K562 (cell line): ENCODE data around the gene B3GNT9. TPM values are rescaled to one million over a fixed set of nuclear protein-coding genes. Genes with fewer than 3 reads are reported as not detected.

ENCODE experiments used
- ATAC-seq: fragments of 200-7000 bp; cut with Tn5 transposase; 3 replicates; pipeline ENCODE4 v1.9.1; 2020; ENCODE audit warnings: moderate library complexity
- BruUV-seq: library from RNA; stranded (reverse); fragments of 400-500 nt; replicated peaks from 2 replicates; lab custom pipeline; 2021; lab: Mats Ljungman, UMichigan
- CTCF ChIA-PET: fragments of 300-600 bp; formaldehyde crosslinking; extraction: SDS; loops from one replicate; lab custom pipeline; 2021; ENCODE audit warnings: low intra/inter-chr PET ratio; lab: Yijun Ruan, JAX
- POLR2A ChIA-PET: fragments of 300-600, 350-650 bp; sonication (Branson Sonifier 250); formaldehyde crosslinking; extraction: SDS; loops from one replicate; lab custom pipeline; 2021; ENCODE audit warnings: antibody characterized with exemption, inconsistent platforms; lab: Yijun Ruan, JAX
- DNase-seq, 4 experiments: peaks; one replicate each; pipeline versions ENCODE4 v3.0.0 to v3.0.0-alpha.2; 2011 to 2018; ENCODE audit warnings: low spot score in 3 of 4, mixed read lengths in 3 of 4; ENCODE audit errors: extremely low read depth in 1 of 4
- FAIRE-seq: peaks from 2 replicates; lab custom pipeline; 2011; peaks lifted over from hg19 to GRCh38; lab: Jason Lieb, UNC
- H2AFZ ChIP-seq: 2 replicates; pipeline ENCODE4 v1.6.0; 2011; ENCODE audit warnings: low read depth, low read length, control low read depth, inconsistent platforms
- H3K27ac ChIP-seq: fragments of 200-600 bp; 3 replicates; pipeline ENCODE4 v1.8.0; 2011; ENCODE audit warnings: low read depth, mild to moderate bottlenecking, control low read depth, inconsistent platforms, low read length, moderate library complexity, mixed read lengths; ENCODE audit errors: extremely low read depth
- H3K27me3 ChIP-seq, 2 experiments: fragments of 300-600 bp in 1 of 2; 2 replicates in 1 of 2; 3 replicates in 1 of 2; pipeline versions ENCODE4 v1.6.0 to v1.8.0; 2011; ENCODE audit warnings: inconsistent platforms in 2 of 2, low read length in 2 of 2, mild to moderate bottlenecking in 1 of 2, mixed read lengths in 1 of 2, moderate library complexity in 1 of 2; ENCODE audit not compliant: control insufficient read depth in 2 of 2, insufficient read depth in 2 of 2
- H3K36me3 ChIP-seq: fragments of 300-600 bp; 3 replicates; pipeline ENCODE4 v1.8.0; 2011; ENCODE audit warnings: mild to moderate bottlenecking, low read length, inconsistent platforms; ENCODE audit not compliant: control insufficient read depth, insufficient read depth
- H3K4me1 ChIP-seq, 2 experiments: fragments of 200-600 bp in 1 of 2; replicated peaks in 1 of 2; 2 replicates in 1 of 2; 3 replicates in 1 of 2; pipeline versions ENCODE4 v1.5.1 to v1.8.0; 2011; ENCODE audit warnings: inconsistent platforms in 2 of 2, low read length in 2 of 2, mild to moderate bottlenecking in 1 of 2, mixed read lengths in 1 of 2, moderate library complexity in 1 of 2; ENCODE audit not compliant: control insufficient read depth in 2 of 2, insufficient read depth in 2 of 2
- H3K4me2 ChIP-seq: 2 replicates; pipeline ENCODE4 v1.6.1; 2011; ENCODE audit warnings: low read length, control low read depth, inconsistent platforms, mixed read lengths; ENCODE audit not compliant: insufficient read depth
- H3K4me3 ChIP-seq: fragments of 200-600 bp; sonication (generic), shearing (Covaris generic); 2 replicates; pipeline ENCODE4 v1.5.1; 2016; ENCODE audit warnings: control low read depth, inconsistent platforms
- H3K79me2 ChIP-seq: fragments of 200-600 bp; 3 replicates; pipeline ENCODE4 v1.8.0; 2011; ENCODE audit warnings: low read length, inconsistent platforms; ENCODE audit not compliant: control insufficient read depth, insufficient read depth
- H3K9ac ChIP-seq, 2 experiments: 2 replicates each; pipeline versions ENCODE4 v1.6.0 to v1.6.1; 2011; ENCODE audit warnings: low read depth in 2 of 2, low read length in 2 of 2, control low read depth in 1 of 2, inconsistent platforms in 1 of 2, mild to moderate bottlenecking in 1 of 2, mixed read lengths in 1 of 2; ENCODE audit not compliant: insufficient read depth in 1 of 2
- H3K9me1 ChIP-seq: one replicate; pipeline ENCODE4 v1.6.0; 2011; ENCODE audit warnings: inconsistent platforms, mild to moderate bottlenecking, low read length, moderate library complexity; ENCODE audit not compliant: control insufficient read depth, insufficient read depth
- H3K9me3 ChIP-seq: replicated peaks from 2 replicates; pipeline ENCODE4 v1.5.1; 2011; ENCODE audit warnings: low read depth, low read length, inconsistent platforms; ENCODE audit not compliant: control insufficient read depth, insufficient read depth
- H4K20me1 ChIP-seq: replicated peaks from 2 replicates; pipeline ENCODE4 v1.6.1; 2011; ENCODE audit warnings: low read length, inconsistent platforms, mixed read lengths; ENCODE audit not compliant: control insufficient read depth, insufficient read depth
- MEIS2 ChIP-seq: fragments of 450-650 bp; IDR thresholded peaks from 2 replicates; pipeline ENCODE4 v1.6.1; 2014; ENCODE audit warnings: mild to moderate bottlenecking; ENCODE audit not compliant: partially characterized antibody
- PBX2 ChIP-seq, 2 experiments: IDR thresholded peaks in 1 of 2; conservative IDR thresholded peaks in 1 of 2; 2 replicates each; pipeline ENCODE4 v1.6.1; 2016; ENCODE audit warnings: low read depth in 2 of 2, mild to moderate bottlenecking in 1 of 2, missing compliant biosample characterization in 1 of 2, missing genetic modification characterization in 1 of 2, moderate library complexity in 1 of 2
- PKNOX1 ChIP-seq: fragments of 450-650 bp; IDR thresholded peaks from 2 replicates; pipeline ENCODE4 v1.6.1; 2016
- SLC30A9 ChIP-seq: fragments of 250-450 bp; sonication (Bioruptor Pico); IDR thresholded peaks from 2 replicates; pipeline ENCODE4 v1.8.0; 2022; ENCODE audit warnings: mild to moderate bottlenecking, moderate library complexity
- WGBS: fragments of 100-300 bp; shearing (Covaris generic); methylation state at CpG from one replicate; pipeline ENCODE4 v1.1.6; 2016; ENCODE audit warnings: low coverage, mixed read lengths; ENCODE audit not compliant: insufficient coverage; ENCODE audit errors: missing lambda C conversion rate; 5-methylcytosine and 5-hydroxymethylcytosine counted together
- in situ Hi-C: fragments of 300-500 bp; cut with MboI; formaldehyde crosslinking; loops from 4 replicates; pipeline ENCODE4 v1.15.0; 2018; ENCODE audit warnings: inconsistent platforms, mixed read lengths
- intact Hi-C: fragments of 100-400 bp; cut with micrococcal nuclease; formaldehyde crosslinking; loops from 2 replicates; pipeline ENCODE4 v1.14.2; 2022
- polyA plus RNA-seq, 8 experiments: library from polyadenylated mRNA; depleted of rRNA in 4 of 8; stranded (reverse) in 5 of 8; unstranded in 3 of 8; fragments of >200 nt; fragmentation: Nextera tagmentation in 2 of 8; fragmentation: Illumina TruSeq in 1 of 8; extraction: Ambion mirVana in 2 of 8; extraction: Trizol in 1 of 8; gene quantifications; 2 replicates each; pipeline versions ENCODE4 v1.2.1 to v1.2.3, GENCODE V29; 2011 to 2014; ENCODE audit warnings: inconsistent platforms in 1 of 8, missing spikeins in 1 of 8
- total RNA-seq, 7 experiments: library from RNA; depleted of rRNA in 6 of 7; stranded (reverse); fragments of >200 nt in 6 of 7; fragmentation: Illumina TruSeq in 2 of 7; extraction: Trizol in 2 of 7; gene quantifications; 2 replicates each; pipeline versions ENCODE4 v1.2.1 to v1.2.3, GENCODE V29; 2011 to 2021; ENCODE audit warnings: low replicate concordance in 1 of 7

The B3GNT9 gene
- total and polyA plus RNA-seq, 9 of the 15 experiments (the other 6 are each of a cell fraction or from before 2014, with no cell fraction given): 0.01 to 1.8 (median 1.1) TPM; not detected in 1

GRCh38 chr16:67137605-67138004 lies 13.2 kb downstream of the B3GNT9 start:
- no peak overlapping the region for H2AFZ ChIP-seq
- CTCF ChIA-PET: no interaction called here
- no peaks in the 10 kb centered on the region for H3K9me3 ChIP-seq
- H3K4me1 ChIP-seq: no peaks in the 10 kb centered on the region
- TF ChIP-seq SLC30A9: no peak
- peak; percentile 92 for TF ChIP-seq PKNOX1
- TF ChIP-seq PBX2 (CRISPR knock-in tag; IDR thresholded peaks at IDR 0.05; ENCODE audit: low read depth): no peak
- TF ChIP-seq PBX2 (tag; conservative IDR thresholded peaks at IDR 0.05; ENCODE audit: low read depth): peak; percentile 91
- peak; percentile 81 for TF ChIP-seq MEIS2
- H3K4me3 ChIP-seq: no peak overlapping the region
- intact Hi-C loops (no loop called here), in situ Hi-C loops (no loop called here)
- H3K27me3 ChIP-seq: no peaks in the 10 kb centered on the region
- no peaks in the 10 kb centered on the region for H3K9me1 ChIP-seq
- POLR2A ChIA-PET: interaction anchor here (0.6 to 0.8 kb wide), 3 partner anchors 8 to 94 kb away, joined by 3 read pairs; no protein-coding TSS in a partner anchor
- no peak for FAIRE-seq
- H3K9ac ChIP-seq: no peak overlapping the region
- no TSS peak for BruUV-seq
- H3K36me3 ChIP-seq: peaks cover 90% of the 10 kb centered on the region
- no peak overlapping the region for H3K4me2 ChIP-seq
- no peaks in the 10 kb centered on the region for H3K79me2 ChIP-seq
- ATAC-seq: no peak
- no peaks in the 10 kb centered on the region for H4K20me1 ChIP-seq
- 66% methylated on average over 3 of the region's 3 CpGs for WGBS
- DNase-seq: no peak
- H3K27ac ChIP-seq: no peak overlapping the region
